DOHH2 (cell line): ENCODE results near the gene FKBP2.
A peak's percentile ranks its signal among the peaks of the same experiment; 100 is the strongest.

Experiments used
- H3F3A ChIP-seq: fragments of 200-600 bp; sonication (generic), shearing (Covaris generic); 2 replicates; pipeline ENCODE4 v1.6.0; 2016; ENCODE audit warnings: antibody characterized with exemption, mild to moderate bottlenecking; ENCODE audit not compliant: control insufficient read depth, insufficient read depth
- H3K27ac ChIP-seq: fragments of 200-600 bp; sonication (generic); 2 replicates; pipeline ENCODE4 v1.5.1; 2014; ENCODE audit warnings: low read depth, mild to moderate bottlenecking, low read length, moderate library complexity
- H3K27me3 ChIP-seq: fragments of 200-600 bp; sonication (generic); 2 replicates; pipeline ENCODE4 v1.6.1; 2014; ENCODE audit warnings: mild to moderate bottlenecking, low read length, mixed read lengths; ENCODE audit not compliant: control insufficient read depth
- H3K36me3 ChIP-seq: fragments of 200-600 bp; sonication (generic); 2 replicates; pipeline ENCODE4 v1.6.1; 2014; ENCODE audit warnings: mild to moderate bottlenecking, low read length, moderate library complexity, mixed read lengths; ENCODE audit not compliant: control insufficient read depth
- H3K4me1 ChIP-seq: fragments of 200-600 bp; sonication (generic); 2 replicates; pipeline ENCODE4 v1.6.1; 2014; ENCODE audit warnings: mild to moderate bottlenecking, low read length, mixed read lengths; ENCODE audit not compliant: control insufficient read depth
- H3K4me2 ChIP-seq: fragments of 200-600 bp; sonication (generic); 2 replicates; pipeline ENCODE4 v1.6.0; 2014; ENCODE audit warnings: mild to moderate bottlenecking, low read length, moderate library complexity
- H3K4me3 ChIP-seq: fragments of 200-600 bp; sonication (generic); 2 replicates; pipeline ENCODE4 v1.5.1; 2014; ENCODE audit warnings: mild to moderate bottlenecking, low read length, mixed read lengths
- H3K79me2 ChIP-seq: fragments of 200-600 bp; sonication (generic); 2 replicates; pipeline ENCODE4 v1.6.1; 2014; ENCODE audit warnings: mild to moderate bottlenecking, low read length, mixed read lengths; ENCODE audit not compliant: control insufficient read depth
- H3K9me2 ChIP-seq: fragments of 200-600 bp; sonication (generic); replicated peaks from 2 replicates; pipeline ENCODE4 v1.6.1; 2014; ENCODE audit warnings: mild to moderate bottlenecking, low read length, mixed read lengths; ENCODE audit not compliant: control insufficient read depth
- H3K9me3 ChIP-seq: fragments of 200-600 bp; sonication (generic); 2 replicates; pipeline ENCODE4 v1.6.1; 2014; ENCODE audit warnings: antibody characterized with exemption, low read length, mixed read lengths; ENCODE audit not compliant: control insufficient read depth, insufficient read depth
- H4K20me1 ChIP-seq: fragments of 200-600 bp; sonication (generic); 2 replicates; pipeline ENCODE4 v1.6.0; 2014; ENCODE audit warnings: low read depth, mild to moderate bottlenecking, antibody characterized with exemption, low read length, moderate library complexity; ENCODE audit not compliant: control insufficient read depth, insufficient read depth
- EZH2phosphoT487 ChIP-seq: fragments of 200-600 bp; sonication (generic); IDR thresholded peaks from 2 replicates; pipeline ENCODE4 v1.6.1; 2017; ENCODE audit warnings: borderline replicate concordance, mild to moderate bottlenecking, antibody characterized with exemption, low read length, moderate library complexity, mixed read lengths
- TF ChIP-seq, protein P1 (sequence below): fragments of 200-600 bp; sonication (generic); IDR thresholded peaks from one replicate; pipeline ENCODE4 v1.5.1; 2014; ENCODE audit warnings: antibody characterized with exemption, mild to moderate bottlenecking, low read depth, low read length; ENCODE audit not compliant: poor library complexity, severe bottlenecking

Gene FKBP2

DNA sequence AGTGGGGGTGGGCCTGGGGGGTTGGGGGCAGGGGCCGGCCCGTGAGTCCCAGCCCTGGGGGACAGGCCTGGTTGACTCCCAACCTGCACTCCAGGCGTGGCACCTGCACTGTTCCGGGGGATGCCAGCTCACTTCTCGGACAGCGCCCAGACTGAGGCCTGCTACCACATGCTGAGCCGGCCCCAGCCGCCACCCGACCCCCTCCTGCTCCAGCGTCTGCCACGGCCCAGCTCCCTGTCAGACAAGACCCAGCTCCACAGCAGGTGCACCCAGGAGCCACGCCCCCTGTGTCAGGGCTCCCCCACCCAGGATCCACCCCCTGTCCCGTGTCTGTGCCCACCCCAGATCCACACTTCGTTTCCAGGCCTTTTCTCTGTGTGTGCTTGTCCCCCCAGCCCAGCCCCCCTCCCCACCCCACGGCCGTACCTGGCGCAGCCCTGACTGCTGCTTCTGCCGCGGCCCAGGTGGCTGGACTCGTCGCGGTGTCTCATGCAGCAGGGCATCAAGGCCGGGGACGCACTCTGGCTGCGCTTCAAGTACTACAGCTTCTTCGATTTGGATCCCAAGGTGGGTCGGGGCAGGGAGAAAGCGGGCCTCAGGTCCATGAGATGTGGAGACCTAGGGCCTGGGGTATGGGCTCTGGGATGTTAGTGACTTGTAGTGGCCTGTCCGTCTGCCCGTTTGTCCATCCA lies 29.6 kb upstream of the FKBP2 start:
- H3K4me3 ChIP-seq, result no peak overlapping the region
- no peak overlapping the region for H3K27ac ChIP-seq
- H4K20me1 ChIP-seq, result no peaks in the 10 kb centered on the region; the same call in 1 of the 2 replicates
- H3K9me3 ChIP-seq, result no peaks in the 10 kb centered on the region
- H3K4me2 ChIP-seq, result peak overlapping the region; percentile 15; the same call in 1 of the 2 replicates
- peaks cover 22% of the 10 kb centered on the region for H3F3A ChIP-seq
- peaks cover 96% of the 10 kb centered on the region for H3K4me1 ChIP-seq
- TF ChIP-seq EZH2phosphoT487, result no peak
- TF ChIP-seq, protein P1, sequence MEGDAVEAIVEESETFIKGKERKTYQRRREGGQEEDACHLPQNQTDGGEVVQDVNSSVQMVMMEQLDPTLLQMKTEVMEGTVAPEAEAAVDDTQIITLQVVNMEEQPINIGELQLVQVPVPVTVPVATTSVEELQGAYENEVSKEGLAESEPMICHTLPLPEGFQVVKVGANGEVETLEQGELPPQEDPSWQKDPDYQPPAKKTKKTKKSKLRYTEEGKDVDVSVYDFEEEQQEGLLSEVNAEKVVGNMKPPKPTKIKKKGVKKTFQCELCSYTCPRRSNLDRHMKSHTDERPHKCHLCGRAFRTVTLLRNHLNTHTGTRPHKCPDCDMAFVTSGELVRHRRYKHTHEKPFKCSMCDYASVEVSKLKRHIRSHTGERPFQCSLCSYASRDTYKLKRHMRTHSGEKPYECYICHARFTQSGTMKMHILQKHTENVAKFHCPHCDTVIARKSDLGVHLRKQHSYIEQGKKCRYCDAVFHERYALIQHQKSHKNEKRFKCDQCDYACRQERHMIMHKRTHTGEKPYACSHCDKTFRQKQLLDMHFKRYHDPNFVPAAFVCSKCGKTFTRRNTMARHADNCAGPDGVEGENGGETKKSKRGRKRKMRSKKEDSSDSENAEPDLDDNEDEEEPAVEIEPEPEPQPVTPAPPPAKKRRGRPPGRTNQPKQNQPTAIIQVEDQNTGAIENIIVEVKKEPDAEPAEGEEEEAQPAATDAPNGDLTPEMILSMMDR, result no peak
- peaks cover 82% of the 10 kb centered on the region for H3K36me3 ChIP-seq
- H3K79me2 ChIP-seq, result peaks cover 47% of the 10 kb centered on the region
- H3K27me3 ChIP-seq, result no peaks in the 10 kb centered on the region
- no peaks in the 10 kb centered on the region for H3K9me2 ChIP-seq

DNA sequence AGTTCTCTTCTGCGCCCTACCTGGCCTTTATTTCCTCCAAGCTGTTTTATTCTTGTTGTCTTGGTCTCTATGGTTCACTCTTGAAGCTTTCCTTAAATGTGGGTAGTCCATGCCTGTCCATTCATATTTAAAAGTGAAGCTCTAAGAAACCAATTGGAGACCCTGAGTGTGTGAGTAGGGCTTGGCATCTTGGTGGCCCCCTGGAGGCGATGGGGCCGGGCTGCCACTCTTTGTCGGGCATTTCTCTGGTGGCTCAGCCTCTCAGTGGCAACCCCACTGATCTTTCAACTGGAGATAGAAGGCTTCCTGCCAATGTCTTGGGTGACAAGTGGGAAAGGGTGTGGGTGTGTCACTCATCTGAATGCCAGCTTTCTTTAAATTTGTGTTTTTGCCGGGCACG lies 24.0 kb upstream of the FKBP2 start:
- Histone ChIP-seq H3K9me3 (no peaks in the 10 kb centered on the region), H3K79me2 (peaks cover 8% of the 10 kb centered on the region), H3K36me3 (peaks cover 71% of the 10 kb centered on the region), H3F3A (peaks cover 22% of the 10 kb centered on the region), H3K4me3 (no peak overlapping the region), H3K27me3 (no peaks in the 10 kb centered on the region), H3K4me2 (no peak overlapping the region), H3K9me2 (no peaks in the 10 kb centered on the region), H3K4me1 (peaks cover 52% of the 10 kb centered on the region), H3K27ac (peak overlapping the region; percentile 29; the same call in 1 of the 2 replicates), H4K20me1 (no peaks in the 10 kb centered on the region)
- TF ChIP-seq, protein P1, result peak; percentile 29
- no peak for TF ChIP-seq EZH2phosphoT487

DNA sequence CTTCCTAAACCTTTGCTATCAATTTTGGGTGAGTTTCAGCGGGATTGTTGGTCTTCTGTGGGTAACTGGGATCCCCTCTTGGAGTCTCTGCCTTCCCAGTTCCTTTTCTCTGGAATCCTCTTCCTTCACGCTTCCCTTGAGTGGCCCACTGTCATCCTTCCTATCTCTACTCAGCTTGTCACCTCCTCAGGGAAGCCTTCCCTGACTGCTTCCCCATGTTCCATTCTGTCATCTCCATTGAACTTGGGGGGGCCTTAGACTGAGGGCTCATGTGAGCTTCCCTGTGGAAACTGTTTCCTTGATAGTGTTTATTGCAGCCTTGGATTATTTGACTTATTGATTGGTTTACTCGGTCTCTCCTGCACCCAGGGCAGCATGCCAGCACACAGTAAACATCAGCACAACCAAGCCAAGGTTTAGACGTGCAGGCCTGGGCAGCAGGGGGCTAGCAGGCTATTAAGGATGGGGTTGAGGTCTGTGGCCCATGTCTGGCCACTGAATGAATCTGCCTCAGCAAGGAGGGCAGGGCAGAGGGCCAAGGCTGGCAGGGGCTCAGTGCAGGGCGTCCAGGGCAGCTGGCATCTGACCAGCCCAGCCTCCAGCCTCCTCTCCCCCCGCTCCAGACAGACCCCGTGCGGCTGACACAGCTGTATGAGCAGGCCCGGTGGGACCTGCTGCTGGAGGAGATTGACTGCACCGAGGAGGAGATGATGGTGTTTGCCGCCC lies 22.1 kb upstream of the FKBP2 start:
- TF ChIP-seq EZH2phosphoT487, result no peak
- TF ChIP-seq, protein P1, result no peak
- peaks cover 3% of the 10 kb centered on the region; the same call in 1 of the 2 replicates for H3K79me2 ChIP-seq
- no peaks in the 10 kb centered on the region for H3K9me3 ChIP-seq
- no peak overlapping the region for H3K4me2 ChIP-seq
- H3K36me3 ChIP-seq, result peaks cover 71% of the 10 kb centered on the region
- H3K4me1 ChIP-seq, result peaks cover 33% of the 10 kb centered on the region
- no peaks in the 10 kb centered on the region for H3K9me2 ChIP-seq
- no peaks in the 10 kb centered on the region for H3K27me3 ChIP-seq
- no peak overlapping the region for H3K4me3 ChIP-seq
- no peaks in the 10 kb centered on the region for H4K20me1 ChIP-seq
- H3K27ac ChIP-seq, result no peak overlapping the region
- peaks cover 24% of the 10 kb centered on the region for H3F3A ChIP-seq
